H9 (cell line): Measurements from ENCODE around the gene PAMR1. TPM values are rescaled to one million over a fixed set of nuclear protein-coding genes. Genes with fewer than 3 reads are reported as not detected.

Experiments used
- DNase-seq: peaks from one replicate; pipeline ENCODE4 v3.0.0-alpha.2; 2017
- H2AFZ ChIP-seq: one replicate; pipeline ENCODE4 v1.6.1; 2013; ENCODE audit warnings: mild to moderate bottlenecking, low read length, control low read depth, moderate library complexity
- H2AK5ac ChIP-seq: 2 replicates; pipeline ENCODE4 v1.6.1; 2013; ENCODE audit warnings: low read length, control low read depth, mixed read lengths; ENCODE audit not compliant: insufficient read length
- H2BK120ac ChIP-seq: one replicate; pipeline ENCODE4 v1.6.1; 2013; ENCODE audit warnings: low read depth, mild to moderate bottlenecking, low read length, control low read depth, inconsistent platforms; ENCODE audit not compliant: poor library complexity, severe bottlenecking
- H2BK12ac ChIP-seq: 2 replicates; pipeline ENCODE4 v1.6.1; 2013; ENCODE audit warnings: low read length, control low read depth, mixed read lengths, low read depth; ENCODE audit not compliant: insufficient read length
- H2BK15ac ChIP-seq: 2 replicates; pipeline ENCODE4 v1.6.1; 2013; ENCODE audit warnings: low read depth, low read length, control low read depth
- H2BK20ac ChIP-seq: one replicate; pipeline ENCODE4 v1.6.1; 2013; ENCODE audit warnings: low read depth, mild to moderate bottlenecking, low read length, control low read depth, inconsistent platforms; ENCODE audit not compliant: poor library complexity, severe bottlenecking
- H2BK5ac ChIP-seq: 2 replicates; pipeline ENCODE4 v1.6.1; 2013; ENCODE audit warnings: low read length, control low read depth, mixed read lengths; ENCODE audit not compliant: insufficient read length
- H3K14ac ChIP-seq: 2 replicates; pipeline ENCODE4 v1.6.1; 2013; ENCODE audit warnings: low read length, control low read depth; ENCODE audit not compliant: insufficient read depth
- H3K18ac ChIP-seq: 2 replicates; pipeline ENCODE4 v1.6.1; 2013; ENCODE audit warnings: low read depth, mild to moderate bottlenecking, mixed read lengths, low read length, control low read depth; ENCODE audit not compliant: insufficient read length
- H3K23ac ChIP-seq: 2 replicates; pipeline ENCODE4 v1.6.1; 2013; ENCODE audit warnings: low read length, control low read depth, mixed read lengths, low read depth; ENCODE audit not compliant: insufficient read length
- H3K23me2 ChIP-seq: 2 replicates; pipeline ENCODE4 v1.6.1; 2013; ENCODE audit warnings: low read depth, mild to moderate bottlenecking, mixed read lengths, low read length, control low read depth; ENCODE audit not compliant: insufficient read length, poor library complexity, severe bottlenecking
- H3K27ac ChIP-seq: 2 replicates; pipeline ENCODE4 v1.5.1; 2013; ENCODE audit warnings: low read length, control low read depth, mixed read lengths, low read depth; ENCODE audit not compliant: insufficient read length
- H3K27me3 ChIP-seq: 2 replicates; pipeline ENCODE4 v1.6.1; 2013; ENCODE audit warnings: low read length, control low read depth, inconsistent platforms; ENCODE audit not compliant: insufficient read depth
- H3K4ac ChIP-seq: 2 replicates; pipeline ENCODE4 v1.6.1; 2013; ENCODE audit warnings: low read depth, mild to moderate bottlenecking, control low read depth, inconsistent platforms, low read length, moderate library complexity
- H3K4me1 ChIP-seq: 2 replicates; pipeline ENCODE4 v1.6.1; 2013; ENCODE audit warnings: low read length, control low read depth, inconsistent platforms; ENCODE audit not compliant: insufficient read depth
- H3K4me2 ChIP-seq: 2 replicates; pipeline ENCODE4 v1.6.1; 2013; ENCODE audit warnings: low read length, control low read depth, mixed read lengths; ENCODE audit not compliant: insufficient read length, insufficient read depth
- H3K56ac ChIP-seq: 2 replicates; pipeline ENCODE4 v1.6.1; 2013; ENCODE audit warnings: low read depth, mild to moderate bottlenecking, mixed read lengths, low read length, control low read depth; ENCODE audit not compliant: insufficient read length
- H3K79me1 ChIP-seq: 2 replicates; pipeline ENCODE4 v1.6.1; 2013; ENCODE audit warnings: low read depth, mild to moderate bottlenecking, moderate library complexity, low read length, control low read depth, inconsistent platforms; ENCODE audit not compliant: insufficient read depth, poor library complexity, severe bottlenecking
- H3K79me2 ChIP-seq: 2 replicates; pipeline ENCODE4 v1.6.1; 2013; ENCODE audit warnings: low read length, control low read depth, inconsistent platforms; ENCODE audit not compliant: insufficient read depth
- H3K9ac ChIP-seq: 2 replicates; pipeline ENCODE4 v1.6.1; 2013; ENCODE audit warnings: low read length, control low read depth, mixed read lengths; ENCODE audit not compliant: insufficient read length; ENCODE audit errors: extremely low read depth
- H3K9me3 ChIP-seq: one replicate; pipeline ENCODE4 v1.6.1; 2013; ENCODE audit warnings: low read depth, low read length, inconsistent platforms; ENCODE audit not compliant: control insufficient read depth
- H3T11ph ChIP-seq: one replicate; pipeline ENCODE4 v1.6.1; 2013; ENCODE audit warnings: mild to moderate bottlenecking, low read length, control low read depth, inconsistent platforms
- H4K20me1 ChIP-seq: one replicate; pipeline ENCODE4 v1.6.1; 2013; ENCODE audit not compliant: control insufficient read depth, insufficient read length, insufficient read depth
- H4K5ac ChIP-seq: 2 replicates; pipeline ENCODE4 v1.6.1; 2013; ENCODE audit warnings: low read depth, mild to moderate bottlenecking, mixed read lengths, low read length, control low read depth; ENCODE audit not compliant: insufficient read length
- H4K8ac ChIP-seq: replicated peaks from 2 replicates; pipeline ENCODE4 v1.6.1; 2013; ENCODE audit warnings: low read length, control low read depth, mixed read lengths, low read depth; ENCODE audit not compliant: insufficient read length
- H4K91ac ChIP-seq: 2 replicates; pipeline ENCODE4 v1.6.1; 2013; ENCODE audit warnings: low read depth, mild to moderate bottlenecking, moderate library complexity, mixed read lengths, low read length, control low read depth; ENCODE audit not compliant: insufficient read length
- H3K27ac Mint-ChIP-seq, 3 experiments: 2 replicates in 2 of 3; 3 replicates in 1 of 3; pipeline ENCODE4 v1.8.0; 2020 to 2021; ENCODE audit warnings: mixed read lengths in 3 of 3, mild to moderate bottlenecking in 1 of 3, moderate library complexity in 1 of 3
- H3K27me3 Mint-ChIP-seq: 2 replicates; pipeline ENCODE4 v1.8.0; 2021; ENCODE audit warnings: low read depth, mild to moderate bottlenecking, moderate library complexity, mixed read lengths
- H3K36me3 Mint-ChIP-seq, 3 experiments: 2 replicates in 2 of 3; 3 replicates in 1 of 3; pipeline ENCODE4 v1.8.0; 2020 to 2021; ENCODE audit warnings: low read depth in 3 of 3, mixed read lengths in 3 of 3; ENCODE audit not compliant: insufficient read depth in 1 of 3
- H3K4me1 Mint-ChIP-seq, 2 experiments: 2 replicates each; pipeline ENCODE4 v1.8.0; 2020; ENCODE audit warnings: mixed read lengths in 2 of 2
- H3K4me3 Mint-ChIP-seq, 2 experiments: 2 replicates in 1 of 2; 3 replicates in 1 of 2; pipeline ENCODE4 v1.8.0; 2020 to 2021; ENCODE audit warnings: mild to moderate bottlenecking in 2 of 2, mixed read lengths in 2 of 2, moderate library complexity in 1 of 2
- H3K9me3 Mint-ChIP-seq, 2 experiments: 2 replicates in 1 of 2; 3 replicates in 1 of 2; pipeline ENCODE4 v1.8.0; 2020; ENCODE audit warnings: mild to moderate bottlenecking in 2 of 2, mixed read lengths in 2 of 2, moderate library complexity in 1 of 2
- CTCF ChIP-seq: fragments of 200-600 bp; sonication (generic); conservative IDR thresholded peaks from 3 replicates; pipeline ENCODE4 v1.8.0; 2021; ENCODE audit warnings: antibody characterized with exemption, mild to moderate bottlenecking
- WGBS: extraction: QIAGEN DNeasy Blood & Tissue Kit; methylation state at CpG from one replicate; pipeline ENCODE4 v1.1.7; 2013; ENCODE audit warnings: missing lambda C conversion rate, low lambda C conversion rate, mixed read lengths; ENCODE audit not compliant: insufficient read length; ENCODE audit errors: extremely low coverage; 5-methylcytosine and 5-hydroxymethylcytosine counted together
- total RNA-seq: library from RNA; stranded (reverse); gene quantifications from 2 replicates; pipeline ENCODE4 v1.2.1, GENCODE V29; 2021

The PAMR1 gene
- total RNA-seq, 1 experiment from 2014 or later = 2.4 TPM

- H4K91ac ChIP-seq = no peak overlapping the region
- no peak overlapping the region for H3T11ph ChIP-seq
- no peaks in the 10 kb centered on the region for H3K23me2 ChIP-seq
- no peak overlapping the region for H3K27ac Mint-ChIP-seq
- H3K4me1 ChIP-seq = no peaks in the 10 kb centered on the region; the same call in 1 of the 2 replicates
- no CpG with 5 or more reads among the region's 3 CpGs for WGBS
- no peak overlapping the region for H2BK20ac ChIP-seq
- H3K4me1 Mint-ChIP-seq = peaks cover 5 to 8% of the 10 kb centered on the region in 2 experiments
- peaks cover 12% of the 10 kb centered on the region for H3K27me3 Mint-ChIP-seq
- no peaks in the 10 kb centered on the region for H4K20me1 ChIP-seq
- no peak overlapping the region for H2BK120ac ChIP-seq
- H4K5ac ChIP-seq = no peak overlapping the region
- H2BK12ac ChIP-seq = no peak overlapping the region
- H3K79me2 ChIP-seq = no peaks in the 10 kb centered on the region
- H3K14ac ChIP-seq = no peak overlapping the region
- no peak overlapping the region for H3K56ac ChIP-seq
- H3K9me3 Mint-ChIP-seq = no peaks in the 10 kb centered on the region
- no peaks in the 10 kb centered on the region for H3K27me3 ChIP-seq
- no peak overlapping the region for H2AK5ac ChIP-seq
- no peak overlapping the region for H4K8ac ChIP-seq
- H3K18ac ChIP-seq = no peak overlapping the region
- H3K27ac ChIP-seq = no peak overlapping the region
- H3K9me3 ChIP-seq = no peaks in the 10 kb centered on the region
- no peaks in the 10 kb centered on the region for H3K79me1 ChIP-seq
- H3K9ac ChIP-seq = no peak overlapping the region
- H3K4ac ChIP-seq = no peak overlapping the region
- no peak overlapping the region for H3K23ac ChIP-seq
- H2BK5ac ChIP-seq = no peak overlapping the region
- no peaks in the 10 kb centered on the region for H3K36me3 Mint-ChIP-seq
- DNase-seq = no peak
- no peak overlapping the region for H3K4me2 ChIP-seq
- no peak for TF ChIP-seq CTCF
- no peak overlapping the region for H2BK15ac ChIP-seq
- H3K4me3 Mint-ChIP-seq = no peak overlapping the region
- no peak overlapping the region for H2AFZ ChIP-seq
Measured at GRCh38 chr11:35458846-35459245, 66.6 kb downstream of the PAMR1 start.
